ENCODE data around the gene HOXA13. TPM values are rescaled to one million over a fixed set of nuclear protein-coding genes. Genes with fewer than 3 reads are reported as not detected.

The HOXA13 gene
- total RNA-seq, 3 donors from 2014 or later, result 28.0 to 54.3 (median 42.2) TPM

GRCh38 chr7:27247000-27247399 is 47.1 kb upstream of the HOXA13 start:
- Histone ChIP-seq H3K4me1 (ENCODE audit: low read depth) (peaks cover 42% of the 10 kb centered on the region), H3K9me3 (no peaks in the 10 kb centered on the region), H3K36me3 (ENCODE audit: low read depth) (no peaks in the 10 kb centered on the region), H3K4me3 (no peak overlapping the region)
- TF ChIP-seq CTCF (IDR thresholded peaks at IDR 0.05), result no peak
- ATAC-seq, result no peak
- intact Hi-C loops (cut with DNase I, micrococcal nuclease), result no loop called here
- no peak for DNase-seq

GRCh38 chr7:27245798-27246691 is 46.2 kb upstream of the HOXA13 start:
- Histone ChIP-seq H3K36me3 (ENCODE audit: low read depth) (no peaks in the 10 kb centered on the region), H3K4me3 (no peak overlapping the region), H3K4me1 (ENCODE audit: low read depth) (peaks cover 35% of the 10 kb centered on the region), H3K9me3 (no peaks in the 10 kb centered on the region)
- intact Hi-C loops (cut with DNase I, micrococcal nuclease), result no loop called here
- TF ChIP-seq CTCF (IDR thresholded peaks at IDR 0.05), result no peak
- peak; percentile 79 for ATAC-seq
- DNase-seq, result peak; percentile 46 to 69 (median 67)

GRCh38 chr7:27245124-27245797 is 45.4 kb upstream of the HOXA13 start:
- intact Hi-C loops (cut with DNase I, micrococcal nuclease), result no loop called here
- Histone ChIP-seq H3K4me3 (no peak overlapping the region), H3K4me1 (ENCODE audit: low read depth) (peaks cover 35% of the 10 kb centered on the region), H3K36me3 (ENCODE audit: low read depth) (no peaks in the 10 kb centered on the region), H3K9me3 (no peaks in the 10 kb centered on the region)
- no peak for DNase-seq
- no peak for TF ChIP-seq CTCF (IDR thresholded peaks at IDR 0.05)
- ATAC-seq, result no peak

- DNase-seq, result peak in 2 of 3 donors; percentile 43 to 55
- Histone ChIP-seq H3K4me1 (ENCODE audit: low read depth) (peaks cover 37% of the 10 kb centered on the region), H3K4me3 (no peak overlapping the region), H3K9me3 (no peaks in the 10 kb centered on the region), H3K36me3 (ENCODE audit: low read depth) (no peaks in the 10 kb centered on the region)
- no peak for TF ChIP-seq CTCF (IDR thresholded peaks at IDR 0.05)
- intact Hi-C loops (cut with DNase I, micrococcal nuclease), result no loop called here
- ATAC-seq, result peak; percentile 79
Measured at GRCh38 chr7:27244488-27245123, 44.7 kb upstream of the HOXA13 start.

- ATAC-seq (no peak), DNase-seq (no peak)
- TF ChIP-seq CTCF (IDR thresholded peaks at IDR 0.05), result no peak
- H3K9me3 ChIP-seq, result no peaks in the 10 kb centered on the region
- no peak overlapping the region for H3K4me3 ChIP-seq
- intact Hi-C loops (cut with DNase I, micrococcal nuclease), result no loop called here
- peaks cover 42% of the 10 kb centered on the region for H3K4me1 ChIP-seq (ENCODE audit: low read depth)
- no peaks in the 10 kb centered on the region for H3K36me3 ChIP-seq (ENCODE audit: low read depth)
Measured at GRCh38 chr7:27243340-27244163, 43.7 kb upstream of the HOXA13 start.

All from mucosa of descending colon (tissue), 3 donors.